ENCODE data around the gene CRYBB1.

Gene CRYBB1

DNA sequence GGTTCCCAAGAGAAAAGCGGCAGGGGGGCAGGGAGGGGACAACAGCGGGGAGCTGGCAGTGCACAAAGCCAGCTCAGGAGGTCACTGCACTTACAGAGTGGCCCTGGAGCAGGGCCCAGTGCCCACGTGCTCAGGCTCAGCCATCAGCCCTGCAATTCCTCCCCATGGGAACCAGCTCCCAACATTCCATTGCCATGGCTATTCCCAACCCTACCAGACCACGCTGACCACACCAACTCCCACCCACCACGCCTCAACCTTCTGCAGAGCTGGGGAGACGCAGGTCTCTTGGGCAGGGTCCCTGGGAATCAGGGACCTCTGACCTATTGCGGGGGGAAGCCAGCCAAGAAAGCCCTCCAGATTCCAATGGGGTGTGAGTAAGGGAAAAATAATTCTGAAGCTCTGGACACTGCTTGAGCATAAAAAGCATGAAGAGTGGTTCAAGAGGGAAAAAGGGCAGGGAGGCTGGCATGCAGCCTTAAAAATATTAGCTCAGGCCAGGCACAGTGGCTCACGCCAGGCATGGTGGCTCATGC is 67.3 kb downstream of the CRYBB1 start:
- no peak for DNase-seq
- no peaks in the 10 kb centered on the region for H3K79me2 ChIP-seq (ENCODE audit: insufficient read depth, low read length)

DNA sequence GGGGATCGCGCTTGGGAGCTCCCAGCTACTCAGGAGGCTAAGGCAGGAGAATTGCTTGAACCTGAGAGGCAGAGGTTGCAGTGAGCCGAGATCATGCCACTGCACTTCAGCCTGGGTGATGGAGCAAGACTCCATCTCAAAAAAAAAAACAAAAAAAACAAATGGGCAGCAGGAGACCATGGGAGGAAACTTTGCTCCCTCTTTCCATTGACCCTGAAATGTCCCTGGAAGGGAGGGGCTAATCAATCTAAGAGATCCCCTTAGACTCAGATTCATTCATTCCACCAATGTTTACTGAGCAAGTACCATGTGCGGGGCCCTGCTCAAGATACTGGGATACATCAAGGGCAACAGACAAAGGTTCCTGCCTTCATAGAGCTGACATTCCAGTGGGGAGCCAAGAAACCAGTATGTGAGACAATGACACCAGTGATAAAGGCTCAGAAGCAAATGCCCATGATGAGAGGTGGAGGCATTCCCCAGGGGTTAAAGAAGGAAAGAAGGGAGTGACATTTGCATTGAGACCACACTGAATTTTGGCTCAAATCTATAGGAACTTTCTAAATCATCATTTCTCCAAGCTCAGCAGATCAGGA is 67.8 kb downstream of the CRYBB1 start:
- no peak overlapping the region for H3K4me2 ChIP-seq (ENCODE audit: insufficient read depth, low read length)
- no peak overlapping the region for H3K9ac ChIP-seq (ENCODE audit: low read depth, low read length)
- H3K36me3 ChIP-seq (ENCODE audit: insufficient read depth, low read length) = no peaks in the 10 kb centered on the region
- H3K4me3 ChIP-seq (ENCODE audit: low read depth in 1 of 2, low read length in 2 of 2) = no peak overlapping the region
- DNase-seq (no peak), ATAC-seq (ENCODE audit: insufficient read depth, low read depth) (no peak)
- H3K4me1 ChIP-seq (ENCODE audit: insufficient read depth, low read length) = peaks cover 3% of the 10 kb centered on the region; the same call in 1 of the 2 replicates
- TF ChIP-seq, protein P1, sequence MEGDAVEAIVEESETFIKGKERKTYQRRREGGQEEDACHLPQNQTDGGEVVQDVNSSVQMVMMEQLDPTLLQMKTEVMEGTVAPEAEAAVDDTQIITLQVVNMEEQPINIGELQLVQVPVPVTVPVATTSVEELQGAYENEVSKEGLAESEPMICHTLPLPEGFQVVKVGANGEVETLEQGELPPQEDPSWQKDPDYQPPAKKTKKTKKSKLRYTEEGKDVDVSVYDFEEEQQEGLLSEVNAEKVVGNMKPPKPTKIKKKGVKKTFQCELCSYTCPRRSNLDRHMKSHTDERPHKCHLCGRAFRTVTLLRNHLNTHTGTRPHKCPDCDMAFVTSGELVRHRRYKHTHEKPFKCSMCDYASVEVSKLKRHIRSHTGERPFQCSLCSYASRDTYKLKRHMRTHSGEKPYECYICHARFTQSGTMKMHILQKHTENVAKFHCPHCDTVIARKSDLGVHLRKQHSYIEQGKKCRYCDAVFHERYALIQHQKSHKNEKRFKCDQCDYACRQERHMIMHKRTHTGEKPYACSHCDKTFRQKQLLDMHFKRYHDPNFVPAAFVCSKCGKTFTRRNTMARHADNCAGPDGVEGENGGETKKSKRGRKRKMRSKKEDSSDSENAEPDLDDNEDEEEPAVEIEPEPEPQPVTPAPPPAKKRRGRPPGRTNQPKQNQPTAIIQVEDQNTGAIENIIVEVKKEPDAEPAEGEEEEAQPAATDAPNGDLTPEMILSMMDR (IDR thresholded peaks at IDR 0.05; ENCODE audit: borderline replicate concordance, extremely low read depth, low read length, poor library complexity, severe bottlenecking) = no peak
- TF ChIP-seq EZH2 (IDR thresholded peaks at IDR 0.05; ENCODE audit: borderline replicate concordance, low read depth, low read length, severe bottlenecking) = no peak
- no peaks in the 10 kb centered on the region for H3K9me3 ChIP-seq (ENCODE audit: insufficient read depth, low read length, severe bottlenecking)
- H3K79me2 ChIP-seq (ENCODE audit: insufficient read depth, low read length) = no peaks in the 10 kb centered on the region
- H3K27me3 ChIP-seq (ENCODE audit: insufficient read depth, low read length, poor library complexity) = no peaks in the 10 kb centered on the region
- no peak overlapping the region for H2AFZ ChIP-seq (ENCODE audit: low read depth, low read length)
- H4K20me1 ChIP-seq (ENCODE audit: insufficient read depth, low read length) = peaks cover 12% of the 10 kb centered on the region; the same call in 1 of the 2 replicates
- no peak overlapping the region for H3K27ac ChIP-seq (ENCODE audit: low read length)

More for the DNA sequence above, 67.3 kb downstream of the CRYBB1 start:
- Histone ChIP-seq H3K27ac (ENCODE audit: low read length) (no peak overlapping the region), H3K4me3 (ENCODE audit: low read depth in 1 of 2, low read length in 2 of 2) (no peak overlapping the region), H4K20me1 (ENCODE audit: insufficient read depth, low read length) (peaks cover 11% of the 10 kb centered on the region; the same call in 1 of the 2 replicates), H3K4me2 (ENCODE audit: insufficient read depth, low read length) (no peak overlapping the region), H3K9me3 (ENCODE audit: insufficient read depth, low read length, severe bottlenecking) (no peaks in the 10 kb centered on the region), H3K4me1 (ENCODE audit: insufficient read depth, low read length) (peaks cover 3% of the 10 kb centered on the region; the same call in 1 of the 2 replicates), H3K36me3 (ENCODE audit: insufficient read depth, low read length) (no peaks in the 10 kb centered on the region), H2AFZ (ENCODE audit: low read depth, low read length) (no peak overlapping the region), H3K27me3 (ENCODE audit: insufficient read depth, low read length, poor library complexity) (no peaks in the 10 kb centered on the region), H3K9ac (ENCODE audit: low read depth, low read length) (no peak overlapping the region)
- TF ChIP-seq EZH2 (IDR thresholded peaks at IDR 0.05; ENCODE audit: borderline replicate concordance, low read depth, low read length, severe bottlenecking) = no peak
- TF ChIP-seq, protein P1 (IDR thresholded peaks at IDR 0.05; ENCODE audit: borderline replicate concordance, extremely low read depth, low read length, poor library complexity, severe bottlenecking) = no peak
- no peak for ATAC-seq (ENCODE audit: insufficient read depth, low read depth)

Data from DND-41 (cell line).